ENCODE results near the gene SLC25A45. TPM values are rescaled to one million over a fixed set of nuclear protein-coding genes. Genes with fewer than 3 reads are reported as not detected.

Gene SLC25A45
- polyA plus RNA-seq, 1 of the 3 experiments (the other 2 are of a cell fraction), result 3.6 TPM

DNA sequence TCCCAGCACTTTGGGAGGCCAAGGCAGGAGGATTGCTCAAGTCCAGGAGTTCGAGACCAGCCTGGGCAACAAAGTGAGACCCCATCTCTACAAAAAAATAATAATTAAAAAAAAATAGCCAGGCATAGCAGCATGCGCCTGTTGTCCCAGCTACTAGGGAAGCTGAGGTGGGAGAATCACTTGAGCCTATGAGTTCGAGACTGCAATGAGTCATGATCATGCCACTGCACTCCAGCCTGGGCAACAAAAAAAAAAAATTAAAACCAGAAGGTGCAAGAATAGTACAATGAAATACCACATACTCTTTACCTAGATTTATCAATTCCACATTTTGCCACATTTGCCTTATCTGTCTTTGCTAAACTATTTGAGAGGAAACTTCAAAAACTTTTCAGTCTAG is 40.6 kb downstream of the SLC25A45 start:
- POLR2A ChIA-PET, result no interaction called here

GRCh38 chr11:65340226-65340625 is 42.2 kb downstream of the SLC25A45 start:
- CTCF ChIA-PET, result interaction anchor here (1.6 to 4.2 kb wide), 2 partner anchors 11 to 25 kb away, joined by 6 to 15 read pairs; partner anchors contain the start of gene CDC42EP2

More for the DNA sequence above, 40.6 kb downstream of the SLC25A45 start:
- Histone ChIP-seq H4K20me1 (ENCODE audit: insufficient read depth) (peaks cover 38% of the 10 kb centered on the region), H3F3A (replicated peaks; ENCODE audit: insufficient read depth) (peaks cover 3% of the 10 kb centered on the region), H3K4me1 (ENCODE audit: control insufficient read depth in 1 of 2, insufficient read depth in 2 of 2, low read depth in 1 of 2, low read length in 1 of 2) (no peaks in the 10 kb centered on the region), H3K27ac (ENCODE audit: low read depth in 2 of 2, low read length in 1 of 2) (no peak overlapping the region), H3K9ac (no peak overlapping the region), H2AFZ (ENCODE audit: low read depth) (no peak overlapping the region), H3K4me3 (ENCODE audit: low read depth in 2 of 2, low read length in 1 of 2) (no peak overlapping the region), H3K4me2 (no peak overlapping the region), H3K27me3 (ENCODE audit: insufficient read depth) (no peaks in the 10 kb centered on the region), H3K79me2 (ENCODE audit: insufficient read depth) (peaks cover 45% of the 10 kb centered on the region), H3K9me3 (no peaks in the 10 kb centered on the region), H3K9me2 (no peaks in the 10 kb centered on the region), H3K36me3 (replicated peaks in 1 of 2; ENCODE audit: control insufficient read depth in 1 of 2, insufficient read depth in 2 of 2, low read length in 1 of 2) (peaks cover 54 to 65% of the 10 kb centered on the region in 2 experiments)
- no peak for TF ChIP-seq TEAD4 (IDR thresholded peaks at IDR 0.05; ENCODE audit: borderline replicate concordance, insufficient read depth)
- no peak for TF ChIP-seq GABPA (IDR thresholded peaks at IDR 0.05; ENCODE audit: low read depth)
- TF ChIP-seq NRF1 (IDR thresholded peaks at IDR 0.05; ENCODE audit: low read depth, low read length), result no peak
- TF ChIP-seq RCOR1 (IDR thresholded peaks at IDR 0.05; ENCODE audit: low read length), result no peak
- TF ChIP-seq TCF12 (IDR thresholded peaks at IDR 0.05), result peak; percentile 22; the same call in 1 of the 2 replicates
- no peak for DNase-seq
- CTCF ChIA-PET, result interaction anchor here (1.0 to 2.2 kb wide), 4 partner anchors 10 to 67 kb away, joined by 3 to 11 read pairs (median 5); partner anchors contain the start of gene TIGD3
- WGBS (ENCODE audit: low lambda C conversion rate), result 75% methylated on average over 3 of the region's 3 CpGs

More at GRCh38 chr11:65340226-65340625, 42.2 kb downstream of the SLC25A45 start:
- POLR2A ChIA-PET, result no interaction called here
- Histone ChIP-seq H3K4me2 (no peak overlapping the region), H3K79me2 (ENCODE audit: insufficient read depth) (peaks cover 62% of the 10 kb centered on the region), H3K27me3 (ENCODE audit: insufficient read depth) (no peaks in the 10 kb centered on the region), H3K27ac (ENCODE audit: low read depth in 2 of 2, low read length in 1 of 2) (no peak overlapping the region), H2AFZ (ENCODE audit: low read depth) (no peak overlapping the region), H3F3A (replicated peaks; ENCODE audit: insufficient read depth) (peaks cover 3% of the 10 kb centered on the region), H3K36me3 (replicated peaks in 1 of 2; ENCODE audit: control insufficient read depth in 1 of 2, insufficient read depth in 2 of 2, low read length in 1 of 2) (peaks cover 50 to 51% of the 10 kb centered on the region in 2 experiments), H3K4me3 (ENCODE audit: low read depth in 2 of 2, low read length in 1 of 2) (no peak overlapping the region), H3K9me3 (no peaks in the 10 kb centered on the region), H3K9ac (no peak overlapping the region), H4K20me1 (ENCODE audit: insufficient read depth) (peaks cover 53% of the 10 kb centered on the region), H3K4me1 (ENCODE audit: control insufficient read depth in 1 of 2, insufficient read depth in 2 of 2, low read depth in 1 of 2, low read length in 1 of 2) (peaks cover 0 to 6% of the 10 kb centered on the region in 2 experiments; a peak in 1 of 4 replicates), H3K9me2 (no peaks in the 10 kb centered on the region)
- DNase-seq, result no peak
- TF ChIP-seq, protein P1, sequence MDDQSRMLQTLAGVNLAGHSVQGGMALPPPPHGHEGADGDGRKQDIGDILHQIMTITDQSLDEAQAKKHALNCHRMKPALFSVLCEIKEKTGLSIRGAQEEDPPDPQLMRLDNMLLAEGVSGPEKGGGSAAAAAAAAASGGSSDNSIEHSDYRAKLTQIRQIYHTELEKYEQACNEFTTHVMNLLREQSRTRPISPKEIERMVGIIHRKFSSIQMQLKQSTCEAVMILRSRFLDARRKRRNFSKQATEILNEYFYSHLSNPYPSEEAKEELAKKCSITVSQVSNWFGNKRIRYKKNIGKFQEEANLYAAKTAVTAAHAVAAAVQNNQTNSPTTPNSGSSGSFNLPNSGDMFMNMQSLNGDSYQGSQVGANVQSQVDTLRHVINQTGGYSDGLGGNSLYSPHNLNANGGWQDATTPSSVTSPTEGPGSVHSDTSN (IDR thresholded peaks at IDR 0.05), result no peak
- TF ChIP-seq NRF1 (IDR thresholded peaks at IDR 0.05; ENCODE audit: low read depth, low read length) (no peak), NFIC (IDR thresholded peaks at IDR 0.05; ENCODE audit: borderline replicate concordance) (no peak), MXI1 (IDR thresholded peaks at IDR 0.05; ENCODE audit: low read depth, low read length) (no peak), RFX5 (IDR thresholded peaks at IDR 0.05; ENCODE audit: low read length) (no peak), FOXM1 (IDR thresholded peaks at IDR 0.05; ENCODE audit: low read depth) (no peak)
- TF ChIP-seq, protein P2, sequence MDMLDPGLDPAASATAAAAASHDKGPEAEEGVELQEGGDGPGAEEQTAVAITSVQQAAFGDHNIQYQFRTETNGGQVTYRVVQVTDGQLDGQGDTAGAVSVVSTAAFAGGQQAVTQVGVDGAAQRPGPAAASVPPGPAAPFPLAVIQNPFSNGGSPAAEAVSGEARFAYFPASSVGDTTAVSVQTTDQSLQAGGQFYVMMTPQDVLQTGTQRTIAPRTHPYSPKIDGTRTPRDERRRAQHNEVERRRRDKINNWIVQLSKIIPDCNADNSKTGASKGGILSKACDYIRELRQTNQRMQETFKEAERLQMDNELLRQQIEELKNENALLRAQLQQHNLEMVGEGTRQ (IDR thresholded peaks at IDR 0.05; ENCODE audit: borderline replicate concordance, low read depth, low read length), result no peak
- TF ChIP-seq, protein P3, sequence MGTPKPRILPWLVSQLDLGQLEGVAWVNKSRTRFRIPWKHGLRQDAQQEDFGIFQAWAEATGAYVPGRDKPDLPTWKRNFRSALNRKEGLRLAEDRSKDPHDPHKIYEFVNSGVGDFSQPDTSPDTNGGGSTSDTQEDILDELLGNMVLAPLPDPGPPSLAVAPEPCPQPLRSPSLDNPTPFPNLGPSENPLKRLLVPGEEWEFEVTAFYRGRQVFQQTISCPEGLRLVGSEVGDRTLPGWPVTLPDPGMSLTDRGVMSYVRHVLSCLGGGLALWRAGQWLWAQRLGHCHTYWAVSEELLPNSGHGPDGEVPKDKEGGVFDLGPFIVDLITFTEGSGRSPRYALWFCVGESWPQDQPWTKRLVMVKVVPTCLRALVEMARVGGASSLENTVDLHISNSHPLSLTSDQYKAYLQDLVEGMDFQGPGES (IDR thresholded peaks at IDR 0.05; ENCODE audit: low read depth, low read length), result no peak
- TF ChIP-seq, protein P4, sequence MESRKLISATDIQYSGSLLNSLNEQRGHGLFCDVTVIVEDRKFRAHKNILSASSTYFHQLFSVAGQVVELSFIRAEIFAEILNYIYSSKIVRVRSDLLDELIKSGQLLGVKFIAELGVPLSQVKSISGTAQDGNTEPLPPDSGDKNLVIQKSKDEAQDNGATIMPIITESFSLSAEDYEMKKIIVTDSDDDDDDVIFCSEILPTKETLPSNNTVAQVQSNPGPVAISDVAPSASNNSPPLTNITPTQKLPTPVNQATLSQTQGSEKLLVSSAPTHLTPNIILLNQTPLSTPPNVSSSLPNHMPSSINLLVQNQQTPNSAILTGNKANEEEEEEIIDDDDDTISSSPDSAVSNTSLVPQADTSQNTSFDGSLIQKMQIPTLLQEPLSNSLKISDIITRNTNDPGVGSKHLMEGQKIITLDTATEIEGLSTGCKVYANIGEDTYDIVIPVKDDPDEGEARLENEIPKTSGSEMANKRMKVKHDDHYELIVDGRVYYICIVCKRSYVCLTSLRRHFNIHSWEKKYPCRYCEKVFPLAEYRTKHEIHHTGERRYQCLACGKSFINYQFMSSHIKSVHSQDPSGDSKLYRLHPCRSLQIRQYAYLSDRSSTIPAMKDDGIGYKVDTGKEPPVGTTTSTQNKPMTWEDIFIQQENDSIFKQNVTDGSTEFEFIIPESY (IDR thresholded peaks at IDR 0.05; ENCODE audit: borderline replicate concordance, low read depth), result no peak
- WGBS (ENCODE audit: low lambda C conversion rate), result 96% methylated on average over 11 of the region's 11 CpGs

All from SK-N-SH (cell line).